ENCODE data around the gene ATG5.
A peak's percentile ranks its signal among the peaks of the same experiment; 100 is the strongest.

Gene ATG5

GRCh38 chr6:106177786-106178185 lies 147.8 kb downstream of the ATG5 start:
- no peak for DNase-seq

- DNase-seq = no peak
These were observed 152.3 kb downstream of the ATG5 start for GRCh38 chr6:106173124-106173879.

- no peak for DNase-seq
These were observed 155.3 kb downstream of the ATG5 start for GRCh38 chr6:106170030-106170791.

- DNase-seq = no peak
These were observed 156.0 kb downstream of the ATG5 start for GRCh38 chr6:106169517-106169916.

- DNase-seq = no peak
These were observed 157.3 kb downstream of the ATG5 start for GRCh38 chr6:106168097-106168888.

- DNase-seq = no peak
These were observed 158.3 kb downstream of the ATG5 start for GRCh38 chr6:106167096-106167814.

GRCh38 chr6:106165885-106166485 lies 159.6 kb downstream of the ATG5 start:
- no peak for DNase-seq

- peak; percentile 99 for DNase-seq
These were observed 161.3 kb downstream of the ATG5 start for GRCh38 chr6:106163966-106164877.

- DNase-seq = peak; percentile 90
These were observed 162.1 kb downstream of the ATG5 start for GRCh38 chr6:106163446-106163965.

GRCh38 chr6:106162921-106163320 lies 162.6 kb downstream of the ATG5 start:
- DNase-seq = peak; percentile 27

- DNase-seq = no peak
These were observed 163.7 kb downstream of the ATG5 start for GRCh38 chr6:106161893-106162292.

- peak; percentile 58 for DNase-seq
These were observed 164.2 kb downstream of the ATG5 start for GRCh38 chr6:106161311-106161874.

GRCh38 chr6:106160189-106160588 lies 165.4 kb downstream of the ATG5 start:
- DNase-seq = no peak

GRCh38 chr6:106159531-106159940 lies 166.0 kb downstream of the ATG5 start:
- no peak for DNase-seq

GRCh38 chr6:106158816-106159215 lies 166.7 kb downstream of the ATG5 start:
- no peak for DNase-seq

- no peak for DNase-seq
These were observed 168.7 kb downstream of the ATG5 start for GRCh38 chr6:106156863-106157262.

GRCh38 chr6:106156413-106156812 lies 169.1 kb downstream of the ATG5 start:
- DNase-seq = no peak

- peak; percentile 88 for DNase-seq
These were observed 170.2 kb downstream of the ATG5 start for GRCh38 chr6:106155219-106155830.

GRCh38 chr6:106154326-106154725 lies 171.2 kb downstream of the ATG5 start:
- DNase-seq = no peak

GRCh38 chr6:106152952-106153351 lies 172.6 kb downstream of the ATG5 start:
- peak; percentile 32 for DNase-seq
